ENCODE measurements around the gene RAD9B. TPM values are rescaled to one million over a fixed set of nuclear protein-coding genes. Genes with fewer than 3 reads are reported as not detected.
"Not testable (repeated sequence)": the region's sequence is repeated elsewhere in the genome, so short reads cannot be mapped to it uniquely, and the experiment has no call there.

Gene RAD9B
- total and polyA plus RNA-seq, 2 donors from 2014 or later = 0.17 to 1.0 TPM

DNA sequence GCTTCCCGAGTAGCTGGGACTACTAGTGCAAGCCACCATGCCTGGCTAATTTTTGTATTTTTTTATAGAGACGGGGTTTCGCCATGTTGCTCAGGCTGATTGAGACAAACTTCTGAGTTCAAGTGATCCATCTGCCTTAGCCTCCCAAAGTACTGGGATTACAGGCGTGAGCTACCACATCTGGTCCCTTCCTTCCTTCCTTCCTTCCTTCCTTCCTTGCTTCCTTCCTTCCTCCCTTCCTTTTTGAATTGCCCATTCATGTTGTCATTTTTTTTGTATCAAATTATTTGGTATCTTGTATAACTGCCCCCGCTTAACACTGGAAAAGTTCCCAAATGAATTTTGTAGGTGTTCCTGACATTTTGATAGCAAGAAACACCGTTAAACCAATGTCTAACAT, 11.7 kb downstream of the RAD9B start:
- no peak for FAIRE-seq
- H3K9me3 ChIP-seq (ENCODE audit: control insufficient read depth in 2 of 3, insufficient read depth in 1 of 3, low read length in 3 of 3) = no peaks in the 10 kb centered on the region
- intact Hi-C loops (cut with DNase I) = loop anchor here (5.0 kb wide), 1 partner anchor 88 kb away; no protein-coding TSS in a partner anchor
- no peaks in the 10 kb centered on the region for H3K27me3 ChIP-seq (ENCODE audit: control insufficient read depth, insufficient read depth, low read length)
- H3K27ac ChIP-seq (ENCODE audit: low read depth in 2 of 2, low read length in 2 of 2) = no peak overlapping the region
- no peak overlapping the region for H3K4me3 ChIP-seq (ENCODE audit: low read length in 3 of 3)
- no peaks in the 10 kb centered on the region for H3K4me1 ChIP-seq (ENCODE audit: control insufficient read depth in 2 of 3, insufficient read depth in 2 of 3, low read depth in 1 of 3, low read length in 3 of 3)
- H3K9ac ChIP-seq (ENCODE audit: low read length in 3 of 3) = no peak overlapping the region
- TF ChIP-seq, protein P1, sequence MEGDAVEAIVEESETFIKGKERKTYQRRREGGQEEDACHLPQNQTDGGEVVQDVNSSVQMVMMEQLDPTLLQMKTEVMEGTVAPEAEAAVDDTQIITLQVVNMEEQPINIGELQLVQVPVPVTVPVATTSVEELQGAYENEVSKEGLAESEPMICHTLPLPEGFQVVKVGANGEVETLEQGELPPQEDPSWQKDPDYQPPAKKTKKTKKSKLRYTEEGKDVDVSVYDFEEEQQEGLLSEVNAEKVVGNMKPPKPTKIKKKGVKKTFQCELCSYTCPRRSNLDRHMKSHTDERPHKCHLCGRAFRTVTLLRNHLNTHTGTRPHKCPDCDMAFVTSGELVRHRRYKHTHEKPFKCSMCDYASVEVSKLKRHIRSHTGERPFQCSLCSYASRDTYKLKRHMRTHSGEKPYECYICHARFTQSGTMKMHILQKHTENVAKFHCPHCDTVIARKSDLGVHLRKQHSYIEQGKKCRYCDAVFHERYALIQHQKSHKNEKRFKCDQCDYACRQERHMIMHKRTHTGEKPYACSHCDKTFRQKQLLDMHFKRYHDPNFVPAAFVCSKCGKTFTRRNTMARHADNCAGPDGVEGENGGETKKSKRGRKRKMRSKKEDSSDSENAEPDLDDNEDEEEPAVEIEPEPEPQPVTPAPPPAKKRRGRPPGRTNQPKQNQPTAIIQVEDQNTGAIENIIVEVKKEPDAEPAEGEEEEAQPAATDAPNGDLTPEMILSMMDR (IDR thresholded peaks at IDR 0.05; ENCODE audit: borderline replicate concordance, extremely low read depth, insufficient read depth) = no peak
- no peak for DNase-seq
- H3K36me3 ChIP-seq (ENCODE audit: control insufficient read depth in 2 of 3, insufficient read depth in 3 of 3, low read length in 3 of 3) = no peaks in the 10 kb centered on the region

GRCh38 chr12:110514363-110514762, 12.2 kb downstream of the RAD9B start:
- Histone ChIP-seq H3K27me3 (ENCODE audit: control insufficient read depth, insufficient read depth, low read length) (no peaks in the 10 kb centered on the region), H3K27ac (ENCODE audit: low read depth in 2 of 2, low read length in 2 of 2) (no peak overlapping the region), H3K4me3 (ENCODE audit: low read length in 3 of 3) (no peak overlapping the region), H3K36me3 (ENCODE audit: control insufficient read depth in 2 of 3, insufficient read depth in 3 of 3, low read length in 3 of 3) (no peaks in the 10 kb centered on the region), H3K9ac (ENCODE audit: low read length in 3 of 3) (no peak overlapping the region), H3K9me3 (ENCODE audit: control insufficient read depth in 2 of 3, insufficient read depth in 1 of 3, low read length in 3 of 3) (no peaks in the 10 kb centered on the region), H3K4me1 (ENCODE audit: control insufficient read depth in 2 of 3, insufficient read depth in 2 of 3, low read depth in 1 of 3, low read length in 3 of 3) (no peaks in the 10 kb centered on the region)
- TF ChIP-seq, protein P1 (IDR thresholded peaks at IDR 0.05; ENCODE audit: borderline replicate concordance, extremely low read depth, insufficient read depth) = no peak
- intact Hi-C loops (cut with DNase I) = loop anchor here (5.0 kb wide), 1 partner anchor 88 kb away; no protein-coding TSS in a partner anchor
- FAIRE-seq (no peak), DNase-seq (no peak)

- H3K27me3 ChIP-seq (ENCODE audit: control insufficient read depth, insufficient read depth, low read length) = no peaks in the 10 kb centered on the region
- DNase-seq = no peak
- no peak overlapping the region for H3K4me3 ChIP-seq (ENCODE audit: low read length in 3 of 3)
- H3K4me1 ChIP-seq (ENCODE audit: control insufficient read depth in 2 of 3, insufficient read depth in 2 of 3, low read depth in 1 of 3, low read length in 3 of 3) = no peaks in the 10 kb centered on the region
- FAIRE-seq = no peak
- no peaks in the 10 kb centered on the region for H3K36me3 ChIP-seq (ENCODE audit: control insufficient read depth in 2 of 3, insufficient read depth in 3 of 3, low read length in 3 of 3)
- TF ChIP-seq, protein P1 (IDR thresholded peaks at IDR 0.05; ENCODE audit: borderline replicate concordance, extremely low read depth, insufficient read depth) = no peak
- H3K9ac ChIP-seq (ENCODE audit: low read length in 3 of 3) = no peak overlapping the region
- H3K9me3 ChIP-seq (ENCODE audit: control insufficient read depth in 2 of 3, insufficient read depth in 1 of 3, low read length in 3 of 3) = no peaks in the 10 kb centered on the region
- intact Hi-C loops (cut with DNase I) = no loop called here
- H3K27ac ChIP-seq (ENCODE audit: low read depth in 2 of 2, low read length in 2 of 2) = no peak overlapping the region
These were observed 14.9 kb downstream of the RAD9B start for GRCh38 chr12:110516995-110517394.

DNA sequence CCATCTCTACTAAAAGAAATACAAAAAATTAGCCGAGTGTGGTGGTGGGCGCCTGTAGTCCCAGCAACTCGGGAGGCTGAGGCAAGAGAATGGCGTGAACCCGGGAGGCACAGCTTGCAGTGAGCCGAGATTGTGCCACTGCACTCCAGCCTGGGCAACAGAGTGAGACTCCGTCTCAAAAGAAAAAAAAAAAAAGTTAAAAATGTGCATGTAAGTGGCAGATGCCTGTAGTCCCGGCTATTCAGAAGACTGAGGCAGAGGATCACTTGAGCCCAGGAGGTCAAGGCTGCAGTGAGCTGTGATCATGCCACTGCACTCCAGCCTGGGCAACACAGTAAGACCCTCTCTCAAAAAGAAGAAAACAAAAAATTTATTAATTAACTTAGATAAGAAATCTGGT, 15.9 kb downstream of the RAD9B start:
- H3K4me1 ChIP-seq (ENCODE audit: control insufficient read depth in 2 of 3, insufficient read depth in 2 of 3, low read depth in 1 of 3, low read length in 3 of 3); H3K9me3 ChIP-seq (ENCODE audit: control insufficient read depth in 2 of 3, insufficient read depth in 1 of 3, low read length in 3 of 3); FAIRE-seq; H3K4me3 ChIP-seq (ENCODE audit: low read length in 3 of 3); H3K27me3 ChIP-seq (ENCODE audit: control insufficient read depth, insufficient read depth, low read length); intact Hi-C loops (cut with DNase I); H3K27ac ChIP-seq (ENCODE audit: low read depth in 2 of 2, low read length in 2 of 2); H3K36me3 ChIP-seq (ENCODE audit: control insufficient read depth in 2 of 3, insufficient read depth in 3 of 3, low read length in 3 of 3); DNase-seq; H3K9ac ChIP-seq (ENCODE audit: low read length in 3 of 3): not testable (repeated sequence)

GRCh38 chr12:110520876-110521712, 19.0 kb downstream of the RAD9B start:
- FAIRE-seq; H3K27ac ChIP-seq (ENCODE audit: low read depth in 2 of 2, low read length in 2 of 2); H3K4me1 ChIP-seq (ENCODE audit: control insufficient read depth in 2 of 3, insufficient read depth in 2 of 3, low read depth in 1 of 3, low read length in 3 of 3); H3K9ac ChIP-seq (ENCODE audit: low read length in 3 of 3); intact Hi-C loops (cut with DNase I); H3K36me3 ChIP-seq (ENCODE audit: control insufficient read depth in 2 of 3, insufficient read depth in 3 of 3, low read length in 3 of 3); H3K4me3 ChIP-seq (ENCODE audit: low read length in 3 of 3); DNase-seq; H3K27me3 ChIP-seq (ENCODE audit: control insufficient read depth, insufficient read depth, low read length); H3K9me3 ChIP-seq (ENCODE audit: control insufficient read depth in 2 of 3, insufficient read depth in 1 of 3, low read length in 3 of 3): not testable (repeated sequence)

Data from kidney (tissue), 14 donors.